Tibial nerve (tissue), 4 donors: Measurements from ENCODE around the gene EZH2. TPM values are rescaled to one million over a fixed set of nuclear protein-coding genes. Genes with fewer than 3 reads are reported as not detected.

Experiments used
- DNase-seq, 2 donors: peaks; one replicate each; pipeline ENCODE4 v3.0.0-alpha.2; 2019; ENCODE audit warnings: low spot score in 2 of 2
- H3K27ac ChIP-seq, 4 donors: fragments of 200-600 bp; sonication (generic) in 3 of 4; one replicate each; pipeline ENCODE4 v1.5.1; 2017 to 2019; ENCODE audit warnings: mild to moderate bottlenecking in 1 of 4
- H3K27me3 ChIP-seq, 2 donors: fragments of 200-600 bp; sonication (generic) in 1 of 2; one replicate each; pipeline versions ENCODE4 v1.5.1 to v1.6.0; 2017 to 2019
- H3K36me3 ChIP-seq, 3 donors: fragments of 200-600 bp; sonication (generic); one replicate each; pipeline ENCODE4 v1.5.1; 2018 to 2019
- H3K4me1 ChIP-seq, 4 donors: fragments of 200-600 bp; sonication (generic) in 3 of 4; one replicate each; pipeline ENCODE4 v1.5.1; 2017 to 2019
- H3K4me3 ChIP-seq, 4 donors: fragments of 200-600 bp; sonication (generic) in 3 of 4; one replicate each; pipeline ENCODE4 v1.5.1; 2017 to 2019; ENCODE audit warnings: mild to moderate bottlenecking in 1 of 4, moderate library complexity in 1 of 4
- H3K9me3 ChIP-seq, 4 donors: fragments of 200-600 bp; sonication (generic) in 3 of 4; one replicate each; pipeline ENCODE4 v1.5.1; 2017 to 2019
- EP300 ChIP-seq, 2 donors: sonication (generic); formaldehyde crosslinking; IDR thresholded peaks; one replicate each; pipeline ENCODE4 v1.6.1; 2017; ENCODE audit warnings: antibody characterized with exemption in 2 of 2, mild to moderate bottlenecking in 1 of 2
- POLR2A ChIP-seq, 2 donors: fragments of 450-650 bp; IDR thresholded peaks; one replicate each; pipeline ENCODE4 v1.6.1; 2017; ENCODE audit warnings: antibody characterized with exemption in 2 of 2, mild to moderate bottlenecking in 2 of 2, moderate library complexity in 2 of 2
- WGBS, 2 donors: methylation state at CpG; one replicate each; pipeline ENCODE4 v1.1.5; 2018; 5-methylcytosine and 5-hydroxymethylcytosine counted together
- total RNA-seq, 4 donors: library from RNA; depleted of rRNA; stranded (reverse); fragments of >200 nt; gene quantifications; one replicate each; pipeline ENCODE4 v1.1.0, GENCODE V29; 2016
- TF ChIP-seq, protein P1 (sequence below), 5 experiments: fragments of 200-600 bp in 3 of 5; fragments of 450-650 bp in 2 of 5; sonication (generic) in 3 of 5; IDR thresholded peaks; one replicate each; pipeline ENCODE4 v1.5.1; 2016 to 2019; ENCODE audit warnings: antibody characterized with exemption in 5 of 5, mild to moderate bottlenecking in 3 of 5, moderate library complexity in 2 of 5

The EZH2 gene
- total RNA-seq, 4 donors from 2014 or later = 1.5 to 7.5 (median 3.3) TPM

DNA sequence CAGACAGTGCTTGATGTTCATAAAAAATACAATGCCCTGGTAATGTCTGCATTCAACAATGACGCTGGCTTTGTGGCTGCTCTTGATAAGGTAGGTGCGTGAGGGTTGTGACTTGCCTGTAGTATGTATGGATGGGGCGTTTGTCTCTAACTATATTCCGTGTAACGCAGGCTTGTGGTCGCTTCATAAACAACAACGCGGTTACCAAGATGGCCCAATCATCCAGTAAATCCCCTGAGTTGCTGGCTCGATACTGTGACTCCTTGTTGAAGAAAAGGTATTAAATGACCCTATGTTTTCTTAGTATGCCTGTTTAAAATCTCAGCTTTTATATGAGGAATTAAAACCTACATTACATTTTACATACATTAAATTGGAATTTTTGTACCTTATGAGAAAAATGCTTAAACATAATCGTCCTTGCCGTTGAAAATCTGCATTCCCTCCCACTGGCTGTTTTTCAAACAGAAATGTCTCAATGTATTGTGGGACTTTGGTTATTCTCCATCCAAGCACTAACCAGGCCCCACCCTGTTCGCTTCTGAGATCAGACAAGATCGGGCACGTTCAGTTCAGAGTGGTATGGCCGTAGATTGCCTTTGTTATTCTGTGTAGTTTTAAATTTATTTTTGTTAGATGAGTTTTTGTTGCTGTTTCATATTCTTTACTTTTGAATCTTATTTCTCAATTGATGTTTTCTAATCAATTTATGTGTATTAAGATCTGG lies 100.1 kb downstream of the EZH2 start:
- WGBS, 2 donors = 91 to 96% methylated on average over 15 of the region's 15 CpGs
- no peak for DNase-seq
- peaks cover 3 to 86% (median 20%) of the 10 kb centered on the region in 3 donors for H3K36me3 ChIP-seq

GRCh38 chr7:148782757-148783456 lies 101.2 kb downstream of the EZH2 start:
- Histone ChIP-seq H3K4me1 (no peaks in the 10 kb centered on the region), H3K9me3 (no peaks in the 10 kb centered on the region), H3K27ac (no peak overlapping the region), H3K36me3 (peaks cover 3 to 75% (median 13%) of the 10 kb centered on the region in 3 donors), H3K27me3 (no peaks in the 10 kb centered on the region), H3K4me3 (no peak overlapping the region)
- TF ChIP-seq POLR2A (IDR thresholded peaks at IDR 0.05) (no peak), EP300 (IDR thresholded peaks at IDR 0.05) (no peak)
- TF ChIP-seq, protein P1, sequence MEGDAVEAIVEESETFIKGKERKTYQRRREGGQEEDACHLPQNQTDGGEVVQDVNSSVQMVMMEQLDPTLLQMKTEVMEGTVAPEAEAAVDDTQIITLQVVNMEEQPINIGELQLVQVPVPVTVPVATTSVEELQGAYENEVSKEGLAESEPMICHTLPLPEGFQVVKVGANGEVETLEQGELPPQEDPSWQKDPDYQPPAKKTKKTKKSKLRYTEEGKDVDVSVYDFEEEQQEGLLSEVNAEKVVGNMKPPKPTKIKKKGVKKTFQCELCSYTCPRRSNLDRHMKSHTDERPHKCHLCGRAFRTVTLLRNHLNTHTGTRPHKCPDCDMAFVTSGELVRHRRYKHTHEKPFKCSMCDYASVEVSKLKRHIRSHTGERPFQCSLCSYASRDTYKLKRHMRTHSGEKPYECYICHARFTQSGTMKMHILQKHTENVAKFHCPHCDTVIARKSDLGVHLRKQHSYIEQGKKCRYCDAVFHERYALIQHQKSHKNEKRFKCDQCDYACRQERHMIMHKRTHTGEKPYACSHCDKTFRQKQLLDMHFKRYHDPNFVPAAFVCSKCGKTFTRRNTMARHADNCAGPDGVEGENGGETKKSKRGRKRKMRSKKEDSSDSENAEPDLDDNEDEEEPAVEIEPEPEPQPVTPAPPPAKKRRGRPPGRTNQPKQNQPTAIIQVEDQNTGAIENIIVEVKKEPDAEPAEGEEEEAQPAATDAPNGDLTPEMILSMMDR (IDR thresholded peaks at IDR 0.05) = no peak
- 87 to 89% methylated on average over 44 of the region's 44 CpGs for WGBS, 2 donors
- no peak for DNase-seq

More for the DNA sequence above, 100.1 kb downstream of the EZH2 start:
- Histone ChIP-seq H3K4me3 (no peak overlapping the region), H3K4me1 (no peaks in the 10 kb centered on the region), H3K27me3 (no peaks in the 10 kb centered on the region), H3K9me3 (no peaks in the 10 kb centered on the region), H3K27ac (no peak overlapping the region)
- TF ChIP-seq, protein P1 (IDR thresholded peaks at IDR 0.05) = no peak
- TF ChIP-seq EP300 (IDR thresholded peaks at IDR 0.05) (no peak), POLR2A (IDR thresholded peaks at IDR 0.05) (no peak)

DNA sequence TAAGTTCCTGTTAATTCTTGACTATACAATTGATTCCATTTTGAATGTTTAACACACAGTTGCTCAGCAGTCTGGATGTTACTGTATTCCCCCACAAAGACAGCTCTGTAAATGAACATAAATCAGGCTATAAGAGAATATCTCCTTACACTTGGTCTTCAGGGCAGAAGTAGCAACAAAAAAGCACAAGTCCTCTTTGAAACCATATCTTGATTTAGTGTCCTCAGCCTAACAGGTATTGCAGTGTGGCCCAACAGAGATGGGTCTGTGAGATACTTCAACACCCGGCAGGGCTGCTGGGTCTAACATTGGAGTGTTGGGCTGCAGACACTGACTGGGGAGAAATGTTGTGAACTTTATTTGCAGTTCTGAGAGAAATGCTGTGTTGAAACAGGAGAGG lies 109.6 kb downstream of the EZH2 start:
- Histone ChIP-seq H3K36me3 (peaks cover 0 to 49% (median 10%) of the 10 kb centered on the region in 3 donors), H3K9me3 (no peaks in the 10 kb centered on the region)
- 56 to 62% methylated on average over 1 of the region's 1 CpG for WGBS, 2 donors

GRCh38 chr7:148773334-148773733 lies 110.8 kb downstream of the EZH2 start:
- WGBS, 2 donors = 72 to 80% methylated on average over 10 of the region's 10 CpGs
- peaks cover 0 to 56% (median 10%) of the 10 kb centered on the region in 3 donors for H3K36me3 ChIP-seq
- no peak for DNase-seq
- TF ChIP-seq EP300 (IDR thresholded peaks at IDR 0.05) (no peak), POLR2A (IDR thresholded peaks at IDR 0.05) (no peak)
- TF ChIP-seq, protein P1 (IDR thresholded peaks at IDR 0.05) = no peak
- no peaks in the 10 kb centered on the region for H3K4me1 ChIP-seq
- H3K27ac ChIP-seq = no peak overlapping the region
- H3K4me3 ChIP-seq = no peak overlapping the region
- H3K9me3 ChIP-seq = no peaks in the 10 kb centered on the region
- H3K27me3 ChIP-seq = no peaks in the 10 kb centered on the region

More for the DNA sequence above, 109.6 kb downstream of the EZH2 start:
- TF ChIP-seq POLR2A (IDR thresholded peaks at IDR 0.05) (no peak), EP300 (IDR thresholded peaks at IDR 0.05) (no peak)
- TF ChIP-seq, protein P1 (IDR thresholded peaks at IDR 0.05) = no peak
- Histone ChIP-seq H3K4me3 (no peak overlapping the region), H3K27me3 (no peaks in the 10 kb centered on the region), H3K27ac (no peak overlapping the region), H3K4me1 (no peaks in the 10 kb centered on the region)
- DNase-seq = no peak
